Measurements from ENCODE around the gene HLA-F.

Gene HLA-F

DNA sequence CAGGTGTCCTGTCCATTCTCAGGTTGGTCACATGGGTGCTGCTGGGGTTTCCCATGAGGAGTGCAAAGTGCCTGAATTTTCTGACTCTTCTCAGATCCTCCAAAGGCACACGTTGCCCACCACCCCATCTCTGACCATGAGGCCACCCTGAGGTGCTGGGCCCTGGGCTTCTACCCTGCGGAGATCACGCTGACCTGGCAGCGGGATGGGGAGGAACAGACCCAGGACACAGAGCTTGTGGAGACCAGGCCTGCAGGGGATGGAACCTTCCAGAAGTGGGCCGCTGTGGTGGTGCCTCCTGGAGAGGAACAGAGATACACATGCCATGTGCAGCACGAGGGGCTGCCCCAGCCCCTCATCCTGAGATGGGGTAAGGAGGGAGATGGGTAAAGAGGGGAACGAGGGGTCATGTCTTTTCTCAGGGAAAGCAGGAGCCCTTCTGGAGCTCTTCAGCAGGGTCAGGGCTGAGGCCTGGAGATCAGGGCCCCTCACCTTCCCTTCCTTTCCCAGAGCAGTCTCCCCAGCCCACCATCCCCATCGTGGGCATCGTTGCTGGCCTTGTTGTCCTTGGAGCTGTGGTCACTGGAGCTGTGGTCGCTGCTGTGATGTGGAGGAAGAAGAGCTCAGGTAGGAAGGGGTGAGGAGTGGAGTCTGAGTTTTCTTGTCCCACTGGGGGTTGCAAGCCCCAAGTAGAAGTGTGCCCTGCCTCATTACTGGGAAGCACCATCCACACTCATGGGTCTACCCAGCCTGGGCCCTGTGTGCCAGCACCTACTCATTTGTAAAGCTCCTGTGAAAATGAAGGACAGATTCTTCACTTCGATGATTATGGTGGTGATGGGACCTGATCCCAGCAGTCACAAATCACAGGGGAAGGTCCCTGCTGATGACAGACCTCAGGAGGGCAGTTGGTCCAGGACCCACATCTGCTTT lies 2.0 kb downstream of the HLA-F start:
- no peak for DNase-seq

DNA sequence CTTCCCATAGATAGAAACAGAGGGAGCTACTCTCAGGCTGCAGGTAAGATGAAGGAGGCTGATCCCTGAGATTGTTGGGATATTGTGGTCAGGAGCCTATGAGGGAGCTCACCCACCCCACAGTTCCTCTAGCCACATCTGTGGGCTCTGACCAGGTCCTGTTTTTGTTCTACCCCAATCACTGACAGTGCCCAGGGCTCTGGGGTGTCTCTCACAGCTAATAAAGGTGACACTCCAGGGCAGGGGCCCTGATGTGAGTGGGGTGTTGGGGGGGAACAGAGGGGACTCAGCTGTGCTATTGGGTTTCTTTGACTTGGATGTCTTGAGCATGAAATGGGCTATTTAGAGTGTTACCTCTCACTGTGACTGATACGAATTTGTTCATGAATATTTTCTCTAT lies 2.8 kb downstream of the HLA-F start:
- DNase-seq, result no peak

DNA sequence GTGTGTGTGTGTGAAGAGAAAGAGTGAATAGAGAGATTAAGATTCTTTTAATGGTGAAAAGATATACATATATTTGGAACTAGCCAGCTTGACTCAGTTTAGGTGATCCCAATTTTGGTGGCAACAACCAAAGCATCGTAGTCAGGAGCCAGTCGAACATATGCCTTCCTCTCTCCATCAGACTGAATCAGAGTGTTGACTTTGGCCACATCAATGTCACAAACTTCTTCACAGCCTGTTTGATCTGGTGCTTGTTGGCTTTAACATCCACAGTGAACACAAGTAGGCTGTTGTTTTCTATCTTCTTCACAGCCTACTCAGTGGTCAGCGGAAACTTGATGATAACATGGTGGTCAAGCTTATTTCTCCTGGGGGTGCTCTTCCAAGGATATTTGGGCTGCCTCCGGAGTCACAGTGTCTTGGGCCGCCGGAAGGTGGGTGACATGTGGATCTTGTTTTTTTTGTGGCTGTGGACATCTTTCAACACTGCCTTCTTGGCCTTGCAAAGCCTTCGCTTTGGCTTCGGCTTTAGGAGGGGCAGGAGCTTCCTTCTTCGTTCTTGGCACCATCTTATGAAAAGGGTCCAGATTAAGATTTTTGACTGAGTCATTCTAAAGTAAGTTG lies 3.4 kb downstream of the HLA-F start:
- DNase-seq, result no peak

DNA sequence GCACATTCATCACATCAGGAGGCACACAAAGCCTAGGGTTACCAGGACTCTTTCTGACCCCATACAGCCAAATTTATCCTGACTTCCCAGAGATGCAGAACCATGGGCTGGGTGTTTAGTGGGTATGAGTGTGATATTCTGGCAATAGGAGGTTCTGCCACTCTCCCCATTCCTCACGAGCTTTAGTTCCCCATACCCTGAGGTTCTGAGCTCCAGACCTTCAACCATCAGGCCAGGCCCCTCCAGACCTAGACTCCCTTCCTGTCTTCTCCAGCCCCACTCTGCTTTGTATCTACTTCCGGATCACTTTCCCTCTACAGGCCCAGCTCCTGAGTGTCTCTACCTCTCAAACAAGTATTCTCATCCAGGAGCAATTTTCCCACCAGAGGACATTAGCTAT lies 4.4 kb downstream of the HLA-F start:
- DNase-seq, result no peak

DNA sequence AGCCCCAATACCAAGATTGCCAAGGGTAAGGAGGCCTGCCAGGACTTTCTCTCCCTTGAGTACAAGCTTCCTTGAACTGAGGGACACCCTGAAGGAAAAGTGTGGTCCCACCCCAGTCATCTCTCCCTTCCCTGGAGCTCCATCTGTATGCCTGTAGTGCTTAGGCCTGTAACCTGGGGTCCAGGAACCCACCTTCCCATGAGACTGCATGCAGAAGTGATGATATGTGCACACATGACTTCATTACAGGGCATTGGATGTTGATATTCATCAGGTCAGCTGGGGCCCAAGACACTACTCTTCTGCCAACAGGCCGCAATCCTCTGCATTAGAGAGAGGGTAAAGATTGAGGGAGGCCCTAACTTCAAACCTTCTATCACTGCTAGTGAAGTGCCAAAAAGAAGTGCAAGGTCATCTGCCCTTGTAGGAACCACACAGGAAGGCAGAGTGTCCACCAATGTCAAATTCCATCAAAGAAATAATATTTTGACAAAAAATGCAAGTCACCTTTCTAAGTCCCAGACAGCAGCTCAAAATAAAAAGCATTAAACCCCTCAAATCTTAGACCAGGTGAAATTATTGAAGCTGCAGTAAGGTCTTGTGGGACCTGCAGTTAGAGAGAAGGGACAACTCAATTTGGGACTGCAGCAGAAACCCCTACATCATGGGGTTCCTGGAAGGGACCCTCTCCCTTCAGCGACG lies 5.1 kb downstream of the HLA-F start:
- DNase-seq, result no peak

DNA sequence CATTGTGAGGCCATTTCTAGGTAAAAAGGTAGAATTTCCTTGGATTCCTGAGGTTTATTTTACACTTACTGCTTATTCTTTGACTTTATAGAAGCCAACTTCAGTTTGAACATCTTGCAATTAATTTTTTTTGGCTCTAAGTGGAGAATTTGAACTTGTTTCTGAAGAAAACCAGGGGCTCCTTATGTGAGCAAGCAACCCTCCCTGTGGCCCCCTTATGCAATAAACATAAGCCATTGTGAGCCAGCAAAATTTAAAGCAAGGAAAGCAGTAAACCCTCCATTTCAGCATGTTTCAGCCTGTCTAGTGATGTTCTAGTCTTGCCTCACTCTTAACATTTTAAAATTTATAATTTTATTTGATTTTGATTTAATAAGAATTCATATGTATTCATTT lies 5.6 kb downstream of the HLA-F start:
- DNase-seq, result no peak

DNA sequence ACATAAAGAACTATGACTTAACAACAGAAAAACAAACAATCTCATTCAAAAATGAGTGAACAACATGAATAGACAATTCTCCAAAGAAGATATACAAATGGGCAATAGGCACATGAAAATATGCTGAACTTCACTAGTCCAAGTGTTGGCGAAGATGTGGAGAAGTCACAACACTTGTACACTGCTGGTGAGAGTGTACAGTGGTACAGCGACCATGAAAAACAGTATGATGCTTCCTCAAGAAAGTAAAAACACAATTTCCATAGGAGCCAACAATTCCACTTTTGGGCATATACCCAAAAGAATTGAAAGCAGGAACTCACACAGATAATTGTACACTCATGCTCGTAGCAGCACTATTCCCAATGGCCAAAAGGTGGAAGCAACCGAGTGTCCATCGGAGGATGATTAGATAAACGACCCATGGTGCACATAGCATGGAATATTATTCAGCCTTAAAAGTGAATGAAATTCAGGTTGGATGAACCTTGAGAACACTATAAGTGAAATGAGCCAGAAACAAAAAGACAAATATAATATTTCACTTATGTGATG lies 6.6 kb downstream of the HLA-F start:
- DNase-seq, result no peak

DNA sequence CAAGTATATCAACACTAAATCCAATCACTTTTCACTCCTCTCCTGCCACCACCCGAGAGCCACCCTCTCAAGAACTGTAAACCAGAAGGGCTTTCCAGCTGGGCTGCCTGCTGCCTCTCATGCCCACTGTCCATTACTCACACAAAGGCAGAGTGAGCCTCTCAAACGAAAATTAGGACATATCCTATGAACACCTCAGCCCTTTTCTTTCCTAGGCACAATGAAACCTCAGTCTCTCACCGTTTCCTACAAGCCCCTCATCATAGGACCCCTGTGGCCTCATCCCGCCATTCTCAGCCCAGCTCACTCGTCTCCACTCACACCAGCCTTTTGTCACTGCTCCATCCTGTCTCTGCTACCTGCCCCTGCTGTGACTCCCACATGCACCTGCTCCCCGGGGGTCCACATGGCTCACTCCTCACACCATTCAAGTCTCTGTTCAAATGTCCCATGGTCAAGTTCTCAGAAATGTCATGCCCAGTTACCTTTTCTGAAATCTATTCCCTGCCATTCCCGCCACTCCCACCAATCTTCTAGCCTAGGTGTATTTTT lies 7.4 kb downstream of the HLA-F start:
- no peak for DNase-seq

DNA sequence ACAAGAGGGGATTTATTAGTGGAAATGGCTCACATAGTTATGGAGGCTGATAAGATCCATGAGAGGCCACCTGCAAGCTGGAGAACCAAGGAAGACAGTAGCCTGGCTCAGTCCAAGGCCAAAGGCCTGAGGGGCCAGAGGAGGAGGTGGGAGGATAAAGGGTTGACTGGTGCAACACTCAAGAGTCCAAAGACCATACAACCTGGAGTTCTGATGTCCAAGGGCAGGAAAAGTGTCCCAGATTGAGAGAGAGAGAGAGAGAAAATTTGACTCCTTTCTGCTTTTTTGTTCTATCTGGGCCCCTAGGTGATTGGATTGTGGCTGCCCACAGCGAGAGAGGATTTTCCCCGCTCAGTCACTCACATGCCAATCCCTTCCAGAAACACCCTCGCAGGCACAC lies 8.0 kb downstream of the HLA-F start:
- no peak for DNase-seq

DNA sequence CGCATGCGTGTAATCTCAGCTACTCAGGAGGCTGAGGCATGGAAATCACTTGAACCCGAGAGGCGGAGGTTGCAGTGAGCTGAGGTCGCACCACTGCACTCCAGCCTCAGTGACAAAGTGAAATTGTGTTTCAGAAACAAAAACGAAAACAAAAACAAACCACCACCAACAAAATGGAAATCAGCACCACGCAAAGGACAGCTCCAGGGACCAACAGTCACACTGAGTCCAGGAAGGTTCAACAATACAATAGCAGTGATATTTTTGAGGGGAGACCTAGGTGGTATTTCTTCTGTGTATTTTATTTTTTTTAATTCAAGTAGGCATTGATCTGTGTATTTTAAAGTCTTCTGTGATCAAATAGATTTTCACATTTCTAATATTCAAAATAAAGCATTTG lies 9.8 kb downstream of the HLA-F start:
- no peak for DNase-seq

DNA sequence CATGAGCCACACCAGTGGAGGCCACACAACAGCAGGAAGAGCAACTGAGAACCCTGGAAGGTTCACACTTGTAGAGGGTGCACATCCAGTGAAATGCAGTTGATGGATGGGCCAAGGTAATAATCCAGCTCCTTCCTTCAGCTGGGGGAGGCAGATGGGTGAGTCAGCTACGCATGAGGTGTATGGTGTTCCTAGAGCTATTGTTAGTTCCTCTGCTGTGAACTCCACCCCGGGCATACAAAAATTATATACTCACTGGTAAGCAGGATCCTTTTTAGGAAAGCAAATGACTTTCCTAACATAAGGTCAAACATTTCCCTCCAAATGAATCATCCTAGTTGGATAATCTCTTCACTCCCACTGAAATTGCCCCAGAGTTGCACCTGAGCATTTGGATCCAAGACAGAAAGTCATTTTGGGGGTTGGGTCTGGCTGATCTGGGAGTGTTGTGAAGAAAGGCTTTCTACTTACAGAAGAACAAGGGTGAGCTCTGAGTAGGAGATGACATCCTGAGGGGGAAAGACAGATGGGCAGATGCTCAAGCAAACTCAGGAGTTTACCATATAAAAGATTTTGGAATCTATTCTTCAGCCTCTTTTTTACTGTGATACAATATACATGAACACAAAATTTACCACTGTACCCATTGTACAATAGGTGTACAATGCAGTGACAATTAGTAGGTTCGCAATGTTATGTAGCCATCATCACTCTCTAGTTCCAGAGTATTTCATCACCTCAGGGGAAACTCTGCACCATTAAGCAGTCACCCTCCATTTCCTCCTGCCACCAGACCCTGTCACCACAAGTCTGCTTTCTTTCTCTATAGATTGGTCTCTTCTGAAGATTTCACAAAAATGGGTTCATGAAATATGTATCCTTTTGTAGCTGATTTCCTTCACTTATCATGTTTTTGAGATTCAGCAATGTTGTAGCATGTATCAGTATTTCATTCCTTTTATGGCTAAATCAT lies 11.1 kb downstream of the HLA-F start:
- no peak for DNase-seq

DNA sequence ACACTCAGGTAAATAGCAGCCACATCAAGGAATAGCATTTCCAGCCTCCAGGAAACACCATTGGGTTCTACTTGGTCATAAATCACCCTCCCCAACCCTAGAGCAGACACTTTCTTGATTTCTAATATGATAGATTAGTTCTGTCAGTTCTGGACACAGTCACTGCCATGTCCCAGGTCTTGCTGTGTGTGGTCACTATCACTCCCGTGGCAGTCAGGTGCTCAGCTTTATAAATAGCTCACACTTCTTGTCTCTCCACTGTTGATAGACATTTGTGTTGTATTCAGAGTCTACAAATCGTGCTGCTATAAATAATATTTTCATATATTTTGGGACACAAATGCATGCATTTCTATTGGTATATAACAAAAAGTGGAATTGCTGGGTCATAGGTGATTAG lies 13.3 kb downstream of the HLA-F start:
- no peak for DNase-seq

DNA sequence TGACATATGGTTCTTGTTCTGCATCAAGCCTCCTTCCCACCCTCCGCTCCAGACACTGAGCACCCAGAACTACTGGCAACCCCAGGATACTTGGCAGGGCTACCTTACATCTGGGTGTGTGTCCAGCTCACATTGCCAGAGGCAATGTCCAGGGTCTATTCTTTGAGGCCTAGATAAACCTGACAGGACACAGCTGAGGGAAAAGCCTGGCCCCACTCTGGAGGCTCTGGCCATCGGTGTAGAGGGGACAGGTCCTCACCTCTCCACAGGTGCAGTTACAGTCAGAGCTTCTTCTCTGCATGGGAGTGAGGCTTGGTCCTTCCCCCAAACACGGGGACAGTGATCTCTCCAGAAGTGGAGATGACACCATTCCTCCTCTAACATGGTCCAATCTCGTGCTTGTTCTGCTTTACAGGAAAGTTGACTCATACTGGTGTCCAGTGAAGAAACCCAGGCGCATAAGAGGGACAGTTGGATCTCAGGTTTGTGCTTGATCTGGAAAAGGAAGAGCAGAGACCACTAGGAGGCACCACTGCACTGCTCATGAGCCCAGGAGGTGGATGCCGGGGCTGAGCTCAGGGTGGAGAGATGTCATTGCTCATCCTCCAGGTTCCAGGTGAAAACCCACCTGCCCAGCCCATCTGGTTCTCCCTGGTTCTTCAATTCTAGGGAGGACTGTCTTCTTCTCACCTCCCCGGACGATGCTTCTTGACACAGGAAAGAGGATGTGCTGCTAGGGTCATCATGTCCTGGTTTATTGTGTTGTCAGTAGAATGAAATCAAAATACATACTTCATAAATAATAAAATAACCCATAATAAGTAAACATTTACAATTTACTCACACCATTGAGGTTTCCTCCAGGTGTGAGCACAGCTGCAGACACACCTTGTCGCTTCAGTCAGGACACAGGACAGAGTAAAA lies 14.7 kb downstream of the HLA-F start:
- peak; percentile 4 for DNase-seq

DNA sequence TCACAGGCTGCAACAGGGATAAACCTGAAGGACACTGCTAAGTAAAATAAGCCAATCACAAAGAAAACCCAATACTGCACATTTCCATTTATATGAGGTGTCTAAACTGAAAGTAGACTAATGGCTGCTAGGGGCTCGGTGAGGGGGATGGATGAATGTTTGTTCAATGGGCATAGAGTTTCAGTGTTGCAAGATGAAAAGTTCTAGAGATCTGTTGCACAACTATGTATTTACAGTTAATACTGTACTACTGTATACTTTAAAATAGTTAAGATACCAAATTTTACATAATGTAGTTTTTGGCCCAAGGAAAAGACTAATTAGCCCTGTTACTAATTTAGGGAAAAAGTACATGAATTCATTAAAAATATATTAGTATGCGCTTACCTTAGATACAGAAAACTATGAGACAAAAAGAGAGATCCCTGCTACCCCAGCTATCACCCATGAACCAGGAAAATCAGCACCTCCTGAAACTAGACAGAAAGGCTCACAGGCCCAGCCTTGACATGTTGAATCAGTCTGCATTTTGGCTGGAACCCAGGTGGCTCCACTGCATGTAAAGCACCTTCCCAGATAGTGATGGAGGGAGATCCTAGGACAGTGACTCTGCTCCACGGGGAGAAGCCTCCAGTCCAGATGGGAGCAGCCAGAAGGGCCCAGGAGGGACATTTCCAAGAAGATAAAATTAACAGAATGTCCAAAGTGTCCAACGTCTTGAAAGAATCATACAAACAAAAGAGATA lies 16.1 kb downstream of the HLA-F start:
- DNase-seq, result no peak

DNA sequence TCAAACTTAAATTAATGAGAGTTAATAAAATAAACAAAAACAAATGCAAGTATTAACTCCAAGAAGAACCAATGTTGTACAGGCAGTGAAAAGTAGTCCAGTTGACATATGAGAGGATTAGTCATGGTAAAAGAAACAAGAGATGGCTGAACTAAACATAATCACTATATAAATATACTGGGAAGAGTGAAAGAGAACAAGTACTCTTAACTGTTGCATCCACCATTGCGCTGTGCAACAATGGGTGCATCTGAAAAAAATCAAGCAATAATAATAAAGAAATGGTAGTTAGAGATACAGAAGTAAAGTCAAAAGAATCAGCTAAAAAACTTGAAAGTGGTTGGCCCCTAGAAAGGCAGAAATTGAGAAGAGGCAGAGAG lies 16.6 kb downstream of the HLA-F start:
- no peak for DNase-seq

DNA sequence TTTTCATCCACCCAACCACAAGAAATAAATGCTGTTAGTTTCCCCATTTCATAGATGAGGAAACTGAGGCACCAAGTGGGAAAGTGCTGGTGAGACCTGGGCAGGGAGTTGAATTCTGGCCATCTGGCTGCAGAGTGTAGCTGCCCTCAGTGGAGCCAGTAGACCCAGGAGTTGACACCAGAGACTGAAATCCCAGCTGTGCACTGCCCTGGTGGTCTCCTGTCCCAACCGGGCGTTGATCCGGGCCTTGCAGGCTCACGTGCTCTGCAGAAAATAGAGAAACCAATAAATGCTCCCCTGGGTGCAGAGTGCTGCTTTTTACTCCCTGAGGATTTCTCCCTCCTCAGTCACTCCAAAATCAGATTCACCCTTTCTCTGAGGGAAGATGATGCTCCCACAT lies 18.4 kb downstream of the HLA-F start:
- DNase-seq, result no peak

DNA sequence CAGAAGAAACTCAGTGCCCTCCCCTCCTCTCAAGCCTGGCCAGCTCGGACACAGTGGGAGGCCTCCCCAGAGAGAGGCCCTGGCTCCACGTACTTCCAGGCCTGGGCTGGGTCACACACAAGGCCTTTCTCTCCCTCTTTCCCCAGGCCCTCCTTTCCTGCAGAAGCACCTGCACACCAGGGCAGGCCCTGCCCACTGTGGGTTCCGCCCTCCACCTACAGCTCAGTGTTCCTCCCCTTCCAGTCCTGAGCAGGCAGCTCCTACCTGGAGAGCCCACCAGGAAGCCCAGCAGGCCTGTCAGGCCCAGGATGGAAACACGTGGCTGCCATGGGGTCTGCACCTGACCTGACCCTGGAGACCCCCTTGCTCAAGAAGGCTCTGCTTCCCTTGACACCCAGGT lies 18.9 kb downstream of the HLA-F start:
- no peak for DNase-seq

DNA sequence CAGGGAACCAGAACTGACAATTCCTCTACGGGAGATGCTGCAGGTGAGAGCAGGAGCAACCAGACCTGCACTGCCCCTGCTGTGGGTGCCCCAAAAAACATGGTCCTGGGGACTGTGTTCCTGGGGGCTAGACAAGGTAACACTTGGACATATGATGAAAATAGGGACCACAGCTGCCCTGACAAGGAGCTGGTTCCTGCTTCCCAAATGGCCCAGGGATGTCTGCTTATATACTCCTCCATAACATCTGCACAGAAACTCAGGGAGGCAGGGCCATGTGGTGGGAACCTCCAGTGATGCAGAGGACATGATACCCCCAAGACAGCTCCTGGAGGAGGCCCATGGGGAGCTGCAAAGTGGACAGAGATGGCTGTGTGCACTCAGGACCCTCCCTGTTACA lies 19.8 kb downstream of the HLA-F start:
- DNase-seq, result no peak

DNA sequence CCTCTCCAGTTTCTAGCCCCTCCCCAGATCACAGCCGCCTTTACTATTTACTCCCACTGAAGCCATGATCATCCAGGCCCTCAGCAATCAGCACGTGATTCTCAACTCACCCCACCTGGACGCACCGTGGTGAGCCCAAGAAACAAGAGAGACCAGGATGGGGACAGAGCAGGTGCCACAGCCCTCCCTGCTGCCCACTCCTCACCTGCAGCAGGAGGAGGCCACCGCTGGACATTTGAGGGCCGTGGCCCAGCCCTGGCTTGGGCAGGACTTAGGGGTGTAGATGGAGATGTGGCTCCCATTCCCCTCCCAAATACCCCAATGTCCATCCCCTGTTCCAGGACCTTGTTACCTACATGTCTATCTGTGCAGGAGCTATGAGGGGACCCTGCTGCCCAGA lies 20.3 kb downstream of the HLA-F start:
- DNase-seq, result no peak

DNA sequence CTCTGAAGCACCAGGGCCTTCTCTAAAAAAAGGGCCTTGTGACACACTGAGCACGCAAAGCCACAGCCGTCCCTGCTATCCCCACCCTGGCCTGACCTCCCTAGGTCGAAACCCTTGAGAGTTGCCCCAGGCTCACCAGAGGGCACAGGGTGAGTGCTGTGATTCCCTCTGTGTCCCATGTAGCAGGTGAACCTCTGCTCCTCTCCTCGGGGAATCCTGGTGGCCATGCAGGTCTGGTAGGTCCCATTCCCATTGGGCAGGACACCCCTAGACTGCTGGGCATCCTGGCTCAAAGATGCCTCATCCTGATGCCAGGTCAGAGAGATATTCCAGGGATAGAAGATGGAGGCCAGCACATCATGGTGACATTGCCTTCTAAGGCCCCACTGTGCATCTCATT lies 20.9 kb downstream of the HLA-F start:
- no peak for DNase-seq
